Suppressor macrophage (primary cell): ENCODE measurements around the gene DBNL.
A peak's percentile ranks its signal among the peaks of the same experiment; 100 is the strongest.
"Not testable (repeated sequence)": the region's sequence is repeated elsewhere in the genome, so short reads cannot be mapped to it uniquely, and the experiment has no call there.

Experiments used
- DNase-seq, 4 experiments: peaks; one replicate each; pipeline ENCODE4 v3.0.0-alpha.2; 2020 to 2022
- total RNA-seq, 17 experiments: gene quantifications; one replicate each; lab custom pipeline; 2026; ENCODE audit warnings: mixed read lengths in 6 of 17, inconsistent platforms in 3 of 17; lab: John Stamatoyannopoulos, UW

Gene DBNL
- total RNA-seq: 194 to 341 (median 242) reads per million in 17 experiments

GRCh38 chr7:44044315-44045225 lies at the start of gene DBNL:
Gene DBNL (plus strand): TSS chr7:44044702. CDS start chr7:44044738, 36 bp downstream.
- peak; percentile 94 to 98 (median 96) for DNase-seq

GRCh38 chr7:43997532-43997931 lies 47.0 kb upstream of the DBNL start, which contains the start of gene SPDYE1:
Gene SPDYE1 (plus strand): TSS chr7:43997897. CDS start chr7:43999950, 2,053 bp downstream.
- not testable (repeated sequence) for DNase-seq

GRCh38 chr7:44012081-44012480 lies 32.4 kb upstream of the DBNL start:
- DNase-seq: not testable (repeated sequence)

GRCh38 chr7:44015090-44015489 lies 29.4 kb upstream of the DBNL start:
- DNase-seq: not testable (repeated sequence)

- DNase-seq: peak; percentile 98 to 99 (median 98)
Measured at GRCh38 chr7:44018857-44019807, 25.4 kb upstream of the DBNL start.

GRCh38 chr7:44019825-44020224 lies 24.7 kb upstream of the DBNL start:
- DNase-seq: not testable (repeated sequence)

- not testable (repeated sequence) for DNase-seq
Measured at GRCh38 chr7:44022069-44022468, 22.4 kb upstream of the DBNL start.

- DNase-seq: not testable (repeated sequence)
Measured at GRCh38 chr7:44022796-44023467, 21.6 kb upstream of the DBNL start.

GRCh38 chr7:44029433-44029832 lies 15.1 kb upstream of the DBNL start:
- not testable (repeated sequence) for DNase-seq

GRCh38 chr7:44030029-44030428 lies 14.5 kb upstream of the DBNL start:
- DNase-seq: not testable (repeated sequence)

GRCh38 chr7:44031319-44031718 lies 13.2 kb upstream of the DBNL start:
- DNase-seq: not testable (repeated sequence)

- not testable (repeated sequence) for DNase-seq
Measured at GRCh38 chr7:44032031-44032430, 12.5 kb upstream of the DBNL start.

- DNase-seq: not testable (repeated sequence)
Measured at GRCh38 chr7:44033971-44034844, 10.3 kb upstream of the DBNL start.

GRCh38 chr7:44036364-44036763 lies 8.1 kb upstream of the DBNL start:
- DNase-seq: peak; percentile 10 to 55 (median 30)

GRCh38 chr7:44037951-44038350 lies 6.6 kb upstream of the DBNL start:
- DNase-seq: not testable (repeated sequence)

GRCh38 chr7:44038553-44038952 lies 5.9 kb upstream of the DBNL start:
- not testable (repeated sequence) for DNase-seq

GRCh38 chr7:44038961-44039558 lies 5.4 kb upstream of the DBNL start:
- DNase-seq: peak; percentile 93 to 96 (median 94)

GRCh38 chr7:44039800-44040492 lies 4.6 kb upstream of the DBNL start:
- not testable (repeated sequence) for DNase-seq

- DNase-seq: peak in 3 of 4 experiments; percentile 13 to 61 (median 36)
Measured at GRCh38 chr7:44040493-44040891, 4.0 kb upstream of the DBNL start.

- DNase-seq: no peak
Measured at GRCh38 chr7:44042221-44042620, 2.3 kb upstream of the DBNL start.
